ENCODE measurements around the gene HOTAIR. TPM values are rescaled to one million over a fixed set of nuclear protein-coding genes. Genes with fewer than 3 reads are reported as not detected.

Gene HOTAIR
- total RNA-seq, 1 experiment from 2014 or later = 3.5 TPM

DNA sequence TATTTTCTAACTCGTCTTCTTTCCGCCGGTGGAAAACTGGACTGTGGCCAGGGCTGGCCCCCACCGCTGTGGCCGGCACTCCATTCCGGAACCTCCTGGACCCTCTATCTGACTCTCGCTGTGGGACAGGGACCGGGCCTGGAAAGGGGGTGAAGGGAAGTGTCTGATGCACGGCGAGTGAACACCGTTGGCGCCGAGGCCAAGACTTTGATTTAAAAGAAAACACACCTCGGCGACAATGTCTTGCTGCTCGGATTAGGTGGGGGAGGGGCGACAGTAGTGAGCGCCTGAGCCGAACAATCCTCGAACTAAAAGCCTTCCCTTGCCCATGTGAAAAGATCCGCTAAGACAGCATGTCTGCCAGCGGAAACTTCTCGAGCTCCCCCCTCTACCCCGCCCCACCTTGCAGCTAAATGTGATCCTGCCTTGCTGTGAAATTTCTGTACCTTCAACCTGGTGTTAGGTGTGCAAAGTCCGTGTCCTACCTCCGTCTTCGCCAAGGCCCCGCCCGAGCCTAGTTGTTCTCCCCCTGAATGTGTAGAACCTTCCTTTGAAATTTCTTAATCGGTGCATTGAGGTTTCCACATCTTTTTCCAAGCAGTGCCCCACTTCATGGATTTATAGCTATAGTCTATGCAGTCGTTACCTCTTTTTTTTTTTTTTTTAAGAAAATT is 862 bp upstream of the HOTAIR start:
- no TSS peak for BruUV-seq (replicated peaks)
- ChIA-PET POLR2A (ENCODE audit: unreplicated experiment) (no interaction called here), CTCF (no interaction called here)
- Histone ChIP-seq H3K27ac (ENCODE audit: low read length) (no peak overlapping the region), H4K20me1 (ENCODE audit: low read length) (no peaks in the 10 kb centered on the region), H2AFZ (ENCODE audit: low read length) (no peak overlapping the region), H3K4me2 (ENCODE audit: low read length) (no peak overlapping the region), H3K9me2 (replicated peaks; ENCODE audit: low read length) (no peaks in the 10 kb centered on the region), H3K9ac (ENCODE audit: low read length) (no peak overlapping the region), H3K36me3 (ENCODE audit: low read depth, low read length) (no peaks in the 10 kb centered on the region), H3K4me1 (ENCODE audit: insufficient read depth, low read length) (peaks cover 35% of the 10 kb centered on the region), H3F3A (ENCODE audit: low read length, unreplicated experiment) (no peaks in the 10 kb centered on the region), H3K9me3 (ENCODE audit: low read length) (no peaks in the 10 kb centered on the region), H3K27me3 (ENCODE audit: low read length) (no peaks in the 10 kb centered on the region), H3K79me2 (ENCODE audit: low read length) (no peaks in the 10 kb centered on the region), H3K4me3 (ENCODE audit: low read length) (no peak overlapping the region)
- TF ChIP-seq EZH2 (IDR thresholded peaks at IDR 0.05; ENCODE audit: low read length, unreplicated experiment) (no peak), EZH2phosphoT487 (IDR thresholded peaks at IDR 0.05; ENCODE audit: borderline replicate concordance, low read length) (no peak)
- TF ChIP-seq, protein P1, sequence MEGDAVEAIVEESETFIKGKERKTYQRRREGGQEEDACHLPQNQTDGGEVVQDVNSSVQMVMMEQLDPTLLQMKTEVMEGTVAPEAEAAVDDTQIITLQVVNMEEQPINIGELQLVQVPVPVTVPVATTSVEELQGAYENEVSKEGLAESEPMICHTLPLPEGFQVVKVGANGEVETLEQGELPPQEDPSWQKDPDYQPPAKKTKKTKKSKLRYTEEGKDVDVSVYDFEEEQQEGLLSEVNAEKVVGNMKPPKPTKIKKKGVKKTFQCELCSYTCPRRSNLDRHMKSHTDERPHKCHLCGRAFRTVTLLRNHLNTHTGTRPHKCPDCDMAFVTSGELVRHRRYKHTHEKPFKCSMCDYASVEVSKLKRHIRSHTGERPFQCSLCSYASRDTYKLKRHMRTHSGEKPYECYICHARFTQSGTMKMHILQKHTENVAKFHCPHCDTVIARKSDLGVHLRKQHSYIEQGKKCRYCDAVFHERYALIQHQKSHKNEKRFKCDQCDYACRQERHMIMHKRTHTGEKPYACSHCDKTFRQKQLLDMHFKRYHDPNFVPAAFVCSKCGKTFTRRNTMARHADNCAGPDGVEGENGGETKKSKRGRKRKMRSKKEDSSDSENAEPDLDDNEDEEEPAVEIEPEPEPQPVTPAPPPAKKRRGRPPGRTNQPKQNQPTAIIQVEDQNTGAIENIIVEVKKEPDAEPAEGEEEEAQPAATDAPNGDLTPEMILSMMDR (conservative IDR thresholded peaks at IDR 0.05; ENCODE audit: low read depth, low read length) = no peak
- DNase-seq = no peak
- intact Hi-C loops (cut with micrococcal nuclease) = no loop called here
- no peak for ATAC-seq

DNA sequence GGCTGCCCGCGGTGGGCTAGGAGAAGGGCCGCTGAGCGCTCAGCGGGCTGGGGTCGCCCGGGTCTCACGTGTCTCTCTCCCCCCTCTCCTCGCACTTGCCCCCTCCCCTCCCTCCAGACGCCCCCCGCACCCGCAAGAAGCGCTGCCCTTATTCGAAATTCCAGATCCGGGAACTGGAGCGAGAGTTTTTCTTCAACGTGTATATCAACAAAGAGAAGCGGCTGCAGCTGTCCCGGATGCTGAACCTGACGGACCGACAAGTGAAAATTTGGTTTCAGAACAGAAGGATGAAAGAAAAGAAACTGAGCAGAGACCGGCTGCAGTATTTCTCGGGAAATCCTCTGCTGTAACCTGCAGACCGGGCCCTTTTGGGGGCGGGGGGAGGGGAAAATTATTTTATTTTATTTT is 314 bp upstream of the HOTAIR start:
- POLR2A ChIA-PET (ENCODE audit: unreplicated experiment) = no interaction called here
- H3K9me3 ChIP-seq (ENCODE audit: low read length) = no peaks in the 10 kb centered on the region
- no peaks in the 10 kb centered on the region for H3K9me2 ChIP-seq (replicated peaks; ENCODE audit: low read length)
- BruUV-seq (replicated peaks) = no TSS peak
- peaks cover 35% of the 10 kb centered on the region for H3K4me1 ChIP-seq (ENCODE audit: insufficient read depth, low read length)
- intact Hi-C loops (cut with micrococcal nuclease) = no loop called here
- peak overlapping the region; percentile 77 for H3K9ac ChIP-seq (ENCODE audit: low read length)
- H3K36me3 ChIP-seq (ENCODE audit: low read depth, low read length) = no peaks in the 10 kb centered on the region
- H3K4me2 ChIP-seq (ENCODE audit: low read length) = peak overlapping the region; percentile 95
- H3K27ac ChIP-seq (ENCODE audit: low read length) = no peak overlapping the region
- H4K20me1 ChIP-seq (ENCODE audit: low read length) = no peaks in the 10 kb centered on the region
- ATAC-seq (no peak), DNase-seq (no peak)
- H3K79me2 ChIP-seq (ENCODE audit: low read length) = no peaks in the 10 kb centered on the region
- TF ChIP-seq EZH2 (IDR thresholded peaks at IDR 0.05; ENCODE audit: low read length, unreplicated experiment) (no peak), EZH2phosphoT487 (IDR thresholded peaks at IDR 0.05; ENCODE audit: borderline replicate concordance, low read length) (no peak)
- TF ChIP-seq, protein P1 (conservative IDR thresholded peaks at IDR 0.05; ENCODE audit: low read depth, low read length) = no peak
- H3K4me3 ChIP-seq (ENCODE audit: low read length) = peak overlapping the region; percentile 75
- peak overlapping the region; percentile 89 for H2AFZ ChIP-seq (ENCODE audit: low read length)
- CTCF ChIA-PET = no interaction called here
- H3F3A ChIP-seq (ENCODE audit: low read length, unreplicated experiment) = no peaks in the 10 kb centered on the region
- H3K27me3 ChIP-seq (ENCODE audit: low read length) = no peaks in the 10 kb centered on the region

All from PC-3 (cell line).